Measurements from ENCODE around the gene IGSF21.

GRCh38 chr1:18376661-18377060, 269.1 kb downstream of the IGSF21 start:
- TF ChIP-seq GATA2 (IDR thresholded peaks at IDR 0.05; ENCODE audit: low read depth, low read length), result no peak
- TF ChIP-seq GATA3 (IDR thresholded peaks at IDR 0.05; ENCODE audit: low read depth, low read length), result no peak

Measured in SH-SY5Y (cell line).